DOHH2 (cell line): ENCODE measurements around the gene SPNS2.

Experiments used
- H3F3A ChIP-seq: fragments of 200-600 bp; sonication (generic), shearing (Covaris generic); 2 replicates; pipeline ENCODE4 v1.6.0; 2016; ENCODE audit warnings: antibody characterized with exemption, mild to moderate bottlenecking; ENCODE audit not compliant: control insufficient read depth, insufficient read depth
- H3K27ac ChIP-seq: fragments of 200-600 bp; sonication (generic); 2 replicates; pipeline ENCODE4 v1.5.1; 2014; ENCODE audit warnings: low read depth, mild to moderate bottlenecking, low read length, moderate library complexity
- H3K27me3 ChIP-seq: fragments of 200-600 bp; sonication (generic); 2 replicates; pipeline ENCODE4 v1.6.1; 2014; ENCODE audit warnings: mild to moderate bottlenecking, low read length, mixed read lengths; ENCODE audit not compliant: control insufficient read depth
- H3K36me3 ChIP-seq: fragments of 200-600 bp; sonication (generic); 2 replicates; pipeline ENCODE4 v1.6.1; 2014; ENCODE audit warnings: mild to moderate bottlenecking, low read length, moderate library complexity, mixed read lengths; ENCODE audit not compliant: control insufficient read depth
- H3K4me1 ChIP-seq: fragments of 200-600 bp; sonication (generic); 2 replicates; pipeline ENCODE4 v1.6.1; 2014; ENCODE audit warnings: mild to moderate bottlenecking, low read length, mixed read lengths; ENCODE audit not compliant: control insufficient read depth
- H3K4me2 ChIP-seq: fragments of 200-600 bp; sonication (generic); 2 replicates; pipeline ENCODE4 v1.6.0; 2014; ENCODE audit warnings: mild to moderate bottlenecking, low read length, moderate library complexity
- H3K4me3 ChIP-seq: fragments of 200-600 bp; sonication (generic); 2 replicates; pipeline ENCODE4 v1.5.1; 2014; ENCODE audit warnings: mild to moderate bottlenecking, low read length, mixed read lengths
- H3K79me2 ChIP-seq: fragments of 200-600 bp; sonication (generic); 2 replicates; pipeline ENCODE4 v1.6.1; 2014; ENCODE audit warnings: mild to moderate bottlenecking, low read length, mixed read lengths; ENCODE audit not compliant: control insufficient read depth
- H3K9me2 ChIP-seq: fragments of 200-600 bp; sonication (generic); replicated peaks from 2 replicates; pipeline ENCODE4 v1.6.1; 2014; ENCODE audit warnings: mild to moderate bottlenecking, low read length, mixed read lengths; ENCODE audit not compliant: control insufficient read depth
- H3K9me3 ChIP-seq: fragments of 200-600 bp; sonication (generic); 2 replicates; pipeline ENCODE4 v1.6.1; 2014; ENCODE audit warnings: antibody characterized with exemption, low read length, mixed read lengths; ENCODE audit not compliant: control insufficient read depth, insufficient read depth
- H4K20me1 ChIP-seq: fragments of 200-600 bp; sonication (generic); 2 replicates; pipeline ENCODE4 v1.6.0; 2014; ENCODE audit warnings: low read depth, mild to moderate bottlenecking, antibody characterized with exemption, low read length, moderate library complexity; ENCODE audit not compliant: control insufficient read depth, insufficient read depth
- EZH2phosphoT487 ChIP-seq: fragments of 200-600 bp; sonication (generic); IDR thresholded peaks from 2 replicates; pipeline ENCODE4 v1.6.1; 2017; ENCODE audit warnings: borderline replicate concordance, mild to moderate bottlenecking, antibody characterized with exemption, low read length, moderate library complexity, mixed read lengths
- TF ChIP-seq, protein P1 (sequence below): fragments of 200-600 bp; sonication (generic); IDR thresholded peaks from one replicate; pipeline ENCODE4 v1.5.1; 2014; ENCODE audit warnings: antibody characterized with exemption, mild to moderate bottlenecking, low read depth, low read length; ENCODE audit not compliant: poor library complexity, severe bottlenecking

The SPNS2 gene

GRCh38 chr17:4572131-4572530 is 73.5 kb downstream of the SPNS2 start:
- H3K79me2 ChIP-seq, result no peaks in the 10 kb centered on the region
- H3K4me1 ChIP-seq, result 0 out of 2 replicates have a peak, but pooled peaks cover 4% of the 10 kb centered on the region
- TF ChIP-seq, protein P1, sequence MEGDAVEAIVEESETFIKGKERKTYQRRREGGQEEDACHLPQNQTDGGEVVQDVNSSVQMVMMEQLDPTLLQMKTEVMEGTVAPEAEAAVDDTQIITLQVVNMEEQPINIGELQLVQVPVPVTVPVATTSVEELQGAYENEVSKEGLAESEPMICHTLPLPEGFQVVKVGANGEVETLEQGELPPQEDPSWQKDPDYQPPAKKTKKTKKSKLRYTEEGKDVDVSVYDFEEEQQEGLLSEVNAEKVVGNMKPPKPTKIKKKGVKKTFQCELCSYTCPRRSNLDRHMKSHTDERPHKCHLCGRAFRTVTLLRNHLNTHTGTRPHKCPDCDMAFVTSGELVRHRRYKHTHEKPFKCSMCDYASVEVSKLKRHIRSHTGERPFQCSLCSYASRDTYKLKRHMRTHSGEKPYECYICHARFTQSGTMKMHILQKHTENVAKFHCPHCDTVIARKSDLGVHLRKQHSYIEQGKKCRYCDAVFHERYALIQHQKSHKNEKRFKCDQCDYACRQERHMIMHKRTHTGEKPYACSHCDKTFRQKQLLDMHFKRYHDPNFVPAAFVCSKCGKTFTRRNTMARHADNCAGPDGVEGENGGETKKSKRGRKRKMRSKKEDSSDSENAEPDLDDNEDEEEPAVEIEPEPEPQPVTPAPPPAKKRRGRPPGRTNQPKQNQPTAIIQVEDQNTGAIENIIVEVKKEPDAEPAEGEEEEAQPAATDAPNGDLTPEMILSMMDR, result no peak
- no peak for TF ChIP-seq EZH2phosphoT487
- H3K27ac ChIP-seq, result no peak overlapping the region
- H4K20me1 ChIP-seq, result no peaks in the 10 kb centered on the region
- no peaks in the 10 kb centered on the region for H3F3A ChIP-seq
- H3K4me2 ChIP-seq, result no peak overlapping the region
- H3K9me3 ChIP-seq, result no peaks in the 10 kb centered on the region
- H3K4me3 ChIP-seq, result no peak overlapping the region
- no peaks in the 10 kb centered on the region for H3K36me3 ChIP-seq
- no peaks in the 10 kb centered on the region for H3K9me2 ChIP-seq
- H3K27me3 ChIP-seq, result peaks cover 18% of the 10 kb centered on the region

DNA sequence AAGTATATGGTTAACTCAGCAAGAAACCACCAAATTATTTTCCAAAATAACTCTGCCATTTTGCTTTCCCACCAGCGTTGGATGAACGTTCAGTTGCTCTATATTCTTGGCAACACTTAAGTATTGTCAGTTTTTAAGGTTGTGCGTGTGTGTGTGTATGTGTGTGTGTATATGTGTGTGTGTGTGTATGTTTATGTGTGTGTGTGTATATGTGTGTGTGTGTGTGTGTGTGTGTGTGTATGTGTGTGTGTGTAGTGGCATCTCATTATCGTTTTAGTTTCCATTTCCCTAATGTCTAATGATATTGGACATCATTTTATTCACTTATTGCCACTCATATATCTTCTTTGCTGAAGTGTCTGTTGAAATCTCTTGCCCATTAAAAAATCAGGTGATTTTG is 74.4 kb downstream of the SPNS2 start:
- Histone ChIP-seq H3F3A (no peaks in the 10 kb centered on the region), H3K27ac (no peak overlapping the region), H3K9me2 (no peaks in the 10 kb centered on the region), H3K4me1 (0 out of 2 replicates have a peak, but pooled peaks cover 4% of the 10 kb centered on the region), H4K20me1 (no peaks in the 10 kb centered on the region), H3K79me2 (no peaks in the 10 kb centered on the region), H3K9me3 (no peaks in the 10 kb centered on the region), H3K36me3 (no peaks in the 10 kb centered on the region), H3K4me3 (no peak overlapping the region), H3K4me2 (no peak overlapping the region), H3K27me3 (peaks cover 18% of the 10 kb centered on the region)
- TF ChIP-seq, protein P1, result no peak
- TF ChIP-seq EZH2phosphoT487, result no peak

DNA sequence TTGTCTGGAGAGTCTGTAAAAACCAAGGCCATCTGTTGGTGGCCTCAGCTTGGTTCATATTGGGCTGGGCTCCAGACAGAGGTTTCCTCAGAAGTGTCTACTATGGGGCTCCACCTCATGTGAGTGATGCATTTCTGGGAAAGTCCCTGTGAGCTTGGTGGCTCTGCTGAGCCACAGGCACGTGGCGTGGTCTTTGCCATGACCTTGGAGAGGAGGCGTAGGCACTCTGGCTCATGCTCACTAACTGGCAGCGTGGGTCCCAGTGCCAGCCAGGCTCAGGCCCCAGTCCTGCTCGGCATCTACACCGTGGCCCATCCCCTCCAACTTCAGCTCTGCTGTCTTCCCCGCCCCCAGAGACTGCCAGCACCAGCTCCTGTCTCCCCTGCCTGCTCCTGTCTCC is 75.0 kb downstream of the SPNS2 start:
- no peaks in the 10 kb centered on the region for H3F3A ChIP-seq
- H3K79me2 ChIP-seq, result no peaks in the 10 kb centered on the region
- H3K27me3 ChIP-seq, result peaks cover 18% of the 10 kb centered on the region
- H3K9me3 ChIP-seq, result no peaks in the 10 kb centered on the region
- 0 out of 2 replicates have a peak, but pooled peaks cover 4% of the 10 kb centered on the region for H3K4me1 ChIP-seq
- H4K20me1 ChIP-seq, result no peaks in the 10 kb centered on the region
- TF ChIP-seq, protein P1, result no peak
- no peak for TF ChIP-seq EZH2phosphoT487
- H3K4me3 ChIP-seq, result no peak overlapping the region
- H3K9me2 ChIP-seq, result no peaks in the 10 kb centered on the region
- H3K27ac ChIP-seq, result no peak overlapping the region
- H3K36me3 ChIP-seq, result no peaks in the 10 kb centered on the region
- no peak overlapping the region for H3K4me2 ChIP-seq
